Neural progenitor cell (in vitro differentiated cells): ENCODE results near the gene BTBD9. TPM values are rescaled to one million over a fixed set of nuclear protein-coding genes. Genes with fewer than 3 reads are reported as not detected.

ENCODE experiments used
- DNase-seq: peaks from one replicate; pipeline ENCODE4 v3.0.0-alpha.2; 2016; ENCODE audit warnings: low spot score
- H2AFZ ChIP-seq: fragments of 200-600 bp; sonication (generic); replicated peaks from 2 replicates; pipeline ENCODE4 v1.6.1; 2016; ENCODE audit warnings: antibody characterized with exemption
- H3F3A ChIP-seq: fragments of 200-600 bp; sonication (generic); 2 replicates; pipeline ENCODE4 v1.6.1; 2016; ENCODE audit warnings: antibody characterized with exemption, low read depth
- H3K27ac ChIP-seq: fragments of 200-600 bp; sonication (generic); 2 replicates; pipeline ENCODE4 v1.5.1; 2016; ENCODE audit warnings: mild to moderate bottlenecking
- H3K27me3 ChIP-seq: fragments of 200-600 bp; sonication (generic); 2 replicates; pipeline ENCODE4 v1.6.1; 2016; ENCODE audit warnings: mild to moderate bottlenecking, moderate library complexity
- H3K36me3 ChIP-seq: fragments of 200-600 bp; sonication (generic); 2 replicates; pipeline ENCODE4 v1.5.1; 2016
- H3K4me1 ChIP-seq: fragments of 200-600 bp; sonication (generic); 2 replicates; pipeline ENCODE4 v1.6.1; 2016; ENCODE audit warnings: mixed run types
- H3K4me2 ChIP-seq: fragments of 200-600 bp; sonication (generic); 2 replicates; pipeline ENCODE4 v1.6.1; 2016
- H3K4me3 ChIP-seq: fragments of 200-600 bp; sonication (generic); 2 replicates; pipeline ENCODE4 v1.5.1; 2016
- H3K79me2 ChIP-seq: fragments of 200-600 bp; sonication (generic); 2 replicates; pipeline ENCODE4 v1.6.1; 2016; ENCODE audit warnings: low read depth
- H3K9ac ChIP-seq: fragments of 200-600 bp; sonication (generic); 2 replicates; pipeline ENCODE4 v1.6.1; 2016
- H3K9me3 ChIP-seq: fragments of 200-600 bp; sonication (generic); 2 replicates; pipeline ENCODE4 v1.5.1; 2016; ENCODE audit warnings: low read depth
- H4K20me1 ChIP-seq: fragments of 200-600 bp; sonication (generic); 2 replicates; pipeline ENCODE4 v1.6.1; 2016; ENCODE audit warnings: low read depth
- H3K27ac Mint-ChIP-seq: 3 replicates; pipeline ENCODE4 v1.8.0; 2021; ENCODE audit warnings: mixed read lengths
- H3K27me3 Mint-ChIP-seq: 2 replicates; pipeline ENCODE4 v1.8.0; 2022; ENCODE audit warnings: low read depth, mild to moderate bottlenecking, inconsistent platforms, moderate library complexity, mixed read lengths; ENCODE audit not compliant: insufficient read depth
- H3K36me3 Mint-ChIP-seq: 3 replicates; pipeline ENCODE4 v1.8.0; 2021; ENCODE audit warnings: mixed read lengths
- H3K4me1 Mint-ChIP-seq: 3 replicates; pipeline ENCODE4 v1.8.0; 2021; ENCODE audit warnings: mixed read lengths
- H3K4me3 Mint-ChIP-seq: 3 replicates; pipeline ENCODE4 v1.8.0; 2021; ENCODE audit warnings: mild to moderate bottlenecking, moderate library complexity, mixed read lengths
- H3K9me3 Mint-ChIP-seq: 3 replicates; pipeline ENCODE4 v1.8.0; 2020; ENCODE audit warnings: mixed read lengths
- CTCF ChIP-seq: fragments of 200-600 bp; sonication (generic); IDR thresholded peaks from 2 replicates; pipeline ENCODE4 v1.5.1; 2017; ENCODE audit warnings: antibody characterized with exemption, mild to moderate bottlenecking
- EZH2 ChIP-seq: fragments of 200-600 bp; sonication (generic); IDR thresholded peaks from 2 replicates; pipeline ENCODE4 v1.6.1; 2017; ENCODE audit warnings: antibody characterized with exemption, mild to moderate bottlenecking, moderate library complexity
- EZH2phosphoT487 ChIP-seq: fragments of 200-600 bp; sonication (generic); IDR thresholded peaks from 2 replicates; pipeline ENCODE4 v1.6.1; 2017; ENCODE audit warnings: antibody characterized with exemption
- total RNA-seq: library from RNA; depleted of rRNA; stranded (reverse); fragments of >200 nt; gene quantifications from 2 replicates; pipeline ENCODE4 v1.2.3, GENCODE V29; 2015; ENCODE audit warnings: low replicate concordance

The BTBD9 gene
- total RNA-seq, 1 donor from 2014 or later = 16.9 TPM

- Mint-ChIP-seq H3K36me3 (peaks cover 39% of the 10 kb centered on the region), H3K9me3 (no peaks in the 10 kb centered on the region), H3K4me3 (no peak overlapping the region), H3K4me1 (no peaks in the 10 kb centered on the region), H3K27ac (no peak overlapping the region), H3K27me3 (no peaks in the 10 kb centered on the region)
- Histone ChIP-seq H3K4me2 (no peak overlapping the region), H3F3A (peaks cover 20% of the 10 kb centered on the region), H3K79me2 (no peaks in the 10 kb centered on the region), H3K36me3 (peaks cover 25% of the 10 kb centered on the region), H3K4me3 (no peak overlapping the region), H3K9ac (no peak overlapping the region), H3K27me3 (no peaks in the 10 kb centered on the region), H4K20me1 (peaks cover 20% of the 10 kb centered on the region), H3K4me1 (no peaks in the 10 kb centered on the region), H2AFZ (no peak overlapping the region), H3K9me3 (no peaks in the 10 kb centered on the region), H3K27ac (no peak overlapping the region)
- TF ChIP-seq CTCF (no peak), EZH2phosphoT487 (no peak), EZH2 (no peak)
- no peak for DNase-seq
Measured at GRCh38 chr6:38678178-38678760, 38.5 kb upstream of the BTBD9 start.

- Histone ChIP-seq H3K4me1 (no peaks in the 10 kb centered on the region), H3F3A (peaks cover 27% of the 10 kb centered on the region), H3K9me3 (no peaks in the 10 kb centered on the region), H3K27ac (no peak overlapping the region), H4K20me1 (peaks cover 15% of the 10 kb centered on the region), H3K36me3 (peaks cover 13% of the 10 kb centered on the region), H3K27me3 (no peaks in the 10 kb centered on the region), H3K9ac (no peak overlapping the region), H2AFZ (no peak overlapping the region), H3K4me3 (no peak overlapping the region), H3K4me2 (no peak overlapping the region), H3K79me2 (no peaks in the 10 kb centered on the region)
- DNase-seq = no peak
- H3K27me3 Mint-ChIP-seq = no peaks in the 10 kb centered on the region
- no peak overlapping the region for H3K27ac Mint-ChIP-seq
- H3K4me3 Mint-ChIP-seq = no peak overlapping the region
- no peaks in the 10 kb centered on the region for H3K9me3 Mint-ChIP-seq
- TF ChIP-seq EZH2phosphoT487 (no peak), CTCF (no peak)
- H3K36me3 Mint-ChIP-seq = peaks cover 33% of the 10 kb centered on the region
- H3K4me1 Mint-ChIP-seq = no peaks in the 10 kb centered on the region
Measured at GRCh38 chr6:38676974-38677544, 37.3 kb upstream of the BTBD9 start.

GRCh38 chr6:38676236-38676973, 36.7 kb upstream of the BTBD9 start:
- Mint-ChIP-seq H3K27ac (no peak overlapping the region), H3K36me3 (peaks cover 27% of the 10 kb centered on the region), H3K4me1 (no peaks in the 10 kb centered on the region), H3K9me3 (no peaks in the 10 kb centered on the region), H3K4me3 (no peak overlapping the region), H3K27me3 (no peaks in the 10 kb centered on the region)
- H3K27ac ChIP-seq = no peak overlapping the region
- TF ChIP-seq EZH2phosphoT487 (no peak), EZH2 (no peak)
- no peak overlapping the region for H3K4me3 ChIP-seq
- H3K9me3 ChIP-seq = no peaks in the 10 kb centered on the region
- no peak overlapping the region for H3K4me2 ChIP-seq
- H4K20me1 ChIP-seq = peaks cover 16% of the 10 kb centered on the region
- H3K36me3 ChIP-seq = peaks cover 10% of the 10 kb centered on the region
- no peak overlapping the region for H3K9ac ChIP-seq
- H2AFZ ChIP-seq = no peak overlapping the region
- DNase-seq = no peak
- peaks cover 28% of the 10 kb centered on the region for H3F3A ChIP-seq
- H3K27me3 ChIP-seq = no peaks in the 10 kb centered on the region
- no peaks in the 10 kb centered on the region for H3K4me1 ChIP-seq
- H3K79me2 ChIP-seq = no peaks in the 10 kb centered on the region
